ENCODE results near the gene LPCAT1. TPM values are rescaled to one million over a fixed set of nuclear protein-coding genes. Genes with fewer than 3 reads are reported as not detected.

The LPCAT1 gene
- total RNA-seq, 2 experiments from 2014 or later = 60.8 to 68.3 TPM

- H3K4me3 Mint-ChIP-seq = no peak overlapping the region
- DNase-seq (no peak), ATAC-seq (no peak)
- no peak overlapping the region for H3K27ac Mint-ChIP-seq
- H3K9me3 Mint-ChIP-seq (ENCODE audit: insufficient read depth) = no peaks in the 10 kb centered on the region
- CTCF ChIA-PET = no interaction called here
- POLR2A ChIA-PET = no interaction called here
- no peaks in the 10 kb centered on the region for H3K27me3 Mint-ChIP-seq (ENCODE audit: low read depth)
- no peaks in the 10 kb centered on the region for H3K36me3 Mint-ChIP-seq (ENCODE audit: low read depth)
- H3K4me1 Mint-ChIP-seq (ENCODE audit: low read depth) = no peaks in the 10 kb centered on the region
Measured at GRCh38 chr5:1417586-1418225, 106.1 kb downstream of the LPCAT1 start.

GRCh38 chr5:1416856-1417469 lies 106.8 kb downstream of the LPCAT1 start:
- POLR2A ChIA-PET = no interaction called here
- Mint-ChIP-seq H3K4me1 (ENCODE audit: low read depth) (no peaks in the 10 kb centered on the region), H3K27ac (no peak overlapping the region), H3K27me3 (ENCODE audit: low read depth) (no peaks in the 10 kb centered on the region), H3K36me3 (ENCODE audit: low read depth) (no peaks in the 10 kb centered on the region), H3K9me3 (ENCODE audit: insufficient read depth) (no peaks in the 10 kb centered on the region), H3K4me3 (no peak overlapping the region)
- DNase-seq (no peak), ATAC-seq (no peak)
- CTCF ChIA-PET = no interaction called here

- Mint-ChIP-seq H3K27ac (no peak overlapping the region), H3K27me3 (ENCODE audit: low read depth) (no peaks in the 10 kb centered on the region), H3K4me1 (ENCODE audit: low read depth) (no peaks in the 10 kb centered on the region)
Measured at GRCh38 chr5:1415626-1416360, 108.0 kb downstream of the LPCAT1 start.

GRCh38 chr5:1415059-1415425 lies 108.7 kb downstream of the LPCAT1 start:
- ChIA-PET CTCF (no interaction called here), POLR2A (no interaction called here)
- no peak overlapping the region for H3K4me3 Mint-ChIP-seq
- H3K27me3 Mint-ChIP-seq (ENCODE audit: low read depth) = no peaks in the 10 kb centered on the region
- ATAC-seq (no peak), DNase-seq (no peak)
- no peaks in the 10 kb centered on the region for H3K4me1 Mint-ChIP-seq (ENCODE audit: low read depth)
- no peaks in the 10 kb centered on the region for H3K36me3 Mint-ChIP-seq (ENCODE audit: low read depth)
- no peak overlapping the region for H3K27ac Mint-ChIP-seq
- H3K9me3 Mint-ChIP-seq (ENCODE audit: insufficient read depth) = no peaks in the 10 kb centered on the region

More at GRCh38 chr5:1415626-1416360, 108.0 kb downstream of the LPCAT1 start:
- ChIA-PET CTCF (no interaction called here), POLR2A (no interaction called here)
- no peak for ATAC-seq
- H3K4me3 Mint-ChIP-seq = no peak overlapping the region
- no peak for DNase-seq
- no peaks in the 10 kb centered on the region for H3K9me3 Mint-ChIP-seq (ENCODE audit: insufficient read depth)
- H3K36me3 Mint-ChIP-seq (ENCODE audit: low read depth) = no peaks in the 10 kb centered on the region

- Mint-ChIP-seq H3K4me1 (ENCODE audit: low read depth) (no peaks in the 10 kb centered on the region), H3K27ac (no peak overlapping the region), H3K9me3 (ENCODE audit: insufficient read depth) (no peaks in the 10 kb centered on the region), H3K4me3 (no peak overlapping the region), H3K36me3 (ENCODE audit: low read depth) (no peaks in the 10 kb centered on the region), H3K27me3 (ENCODE audit: low read depth) (no peaks in the 10 kb centered on the region)
- ATAC-seq (peak; percentile 62), DNase-seq (no peak)
- ChIA-PET POLR2A (no interaction called here), CTCF (no interaction called here)
Measured at GRCh38 chr5:1414311-1415058, 109.3 kb downstream of the LPCAT1 start.

- ChIA-PET POLR2A (no interaction called here), CTCF (no interaction called here)
- no peak overlapping the region for H3K4me3 Mint-ChIP-seq
- ATAC-seq (no peak), DNase-seq (no peak)
- no peak overlapping the region for H3K27ac Mint-ChIP-seq
- H3K27me3 Mint-ChIP-seq (ENCODE audit: low read depth) = no peaks in the 10 kb centered on the region
- H3K36me3 Mint-ChIP-seq (ENCODE audit: low read depth) = no peaks in the 10 kb centered on the region
- H3K4me1 Mint-ChIP-seq (ENCODE audit: low read depth) = no peaks in the 10 kb centered on the region
- no peaks in the 10 kb centered on the region for H3K9me3 Mint-ChIP-seq (ENCODE audit: insufficient read depth)
Measured at GRCh38 chr5:1413611-1414241, 110.0 kb downstream of the LPCAT1 start.

GRCh38 chr5:1413211-1413610 lies 110.5 kb downstream of the LPCAT1 start:
- DNase-seq (no peak), ATAC-seq (no peak)
- H3K36me3 Mint-ChIP-seq (ENCODE audit: low read depth) = no peaks in the 10 kb centered on the region
- H3K9me3 Mint-ChIP-seq (ENCODE audit: insufficient read depth) = no peaks in the 10 kb centered on the region
- ChIA-PET CTCF (no interaction called here), POLR2A (no interaction called here)
- no peak overlapping the region for H3K27ac Mint-ChIP-seq
- no peaks in the 10 kb centered on the region for H3K27me3 Mint-ChIP-seq (ENCODE audit: low read depth)
- no peak overlapping the region for H3K4me3 Mint-ChIP-seq
- no peaks in the 10 kb centered on the region for H3K4me1 Mint-ChIP-seq (ENCODE audit: low read depth)

- no peaks in the 10 kb centered on the region for H3K4me1 Mint-ChIP-seq (ENCODE audit: low read depth)
- H3K9me3 Mint-ChIP-seq (ENCODE audit: insufficient read depth) = no peaks in the 10 kb centered on the region
- H3K4me3 Mint-ChIP-seq = no peak overlapping the region
- ChIA-PET POLR2A (no interaction called here), CTCF (no interaction called here)
- no peak overlapping the region for H3K27ac Mint-ChIP-seq
- DNase-seq (no peak), ATAC-seq (no peak)
- H3K36me3 Mint-ChIP-seq (ENCODE audit: low read depth) = no peaks in the 10 kb centered on the region
- H3K27me3 Mint-ChIP-seq (ENCODE audit: low read depth) = no peaks in the 10 kb centered on the region
Measured at GRCh38 chr5:1412621-1413020, 111.1 kb downstream of the LPCAT1 start.

GRCh38 chr5:1412163-1412562 lies 111.6 kb downstream of the LPCAT1 start:
- ATAC-seq (no peak), DNase-seq (no peak)
- ChIA-PET CTCF (no interaction called here), POLR2A (no interaction called here)
- Mint-ChIP-seq H3K4me3 (no peak overlapping the region), H3K36me3 (ENCODE audit: low read depth) (no peaks in the 10 kb centered on the region), H3K9me3 (ENCODE audit: insufficient read depth) (no peaks in the 10 kb centered on the region), H3K27ac (no peak overlapping the region), H3K4me1 (ENCODE audit: low read depth) (no peaks in the 10 kb centered on the region), H3K27me3 (ENCODE audit: low read depth) (no peaks in the 10 kb centered on the region)

Small RNAs within 50 kb of the gene (microRNA-seq; reads per million reads assigned to microRNA genes)
- not detected for gene MIR6075

Other genes with a start within 250 kb of the LPCAT1 start
- under 1 TPM; 0.29 to 0.44 TPM for gene TERT, start 228.9 kb downstream of the LPCAT1 start, total RNA-seq
- 10 to 100 TPM; 80.0 to 83.8 TPM for gene CLPTM1L, start 178.9 kb downstream of the LPCAT1 start, total RNA-seq
- not detected for gene SLC6A3, start 78.5 kb downstream of the LPCAT1 start, total RNA-seq